T-helper 2 cell (primary cell): ENCODE data around the gene SDHAF1.

Experiments
- DNase-seq, 5 experiments: peaks; one replicate each; pipeline versions ENCODE4 v3.0.0 to v3.0.0-alpha.2; 2012 to 2022

Gene SDHAF1

GRCh38 chr19:35986664-35987570 lies 8.1 kb upstream of the SDHAF1 start:
- DNase-seq = no peak

DNA sequence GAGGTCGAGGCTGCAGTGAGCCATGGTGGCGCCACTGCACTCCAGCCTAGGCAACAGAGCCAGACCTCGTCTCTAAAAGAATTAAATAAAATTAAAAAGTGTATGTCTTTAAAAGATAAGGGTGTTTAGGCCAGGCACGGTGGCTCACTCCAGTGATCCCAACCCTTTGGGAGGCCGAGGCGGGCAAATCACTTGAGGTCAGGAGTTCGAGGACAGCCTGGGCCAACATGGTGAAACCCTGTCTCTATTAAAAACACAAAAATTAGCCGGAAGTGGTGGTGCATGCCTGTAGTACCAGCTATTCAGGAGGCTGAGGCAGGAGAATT lies 7.5 kb upstream of the SDHAF1 start:
- no peak for DNase-seq

DNA sequence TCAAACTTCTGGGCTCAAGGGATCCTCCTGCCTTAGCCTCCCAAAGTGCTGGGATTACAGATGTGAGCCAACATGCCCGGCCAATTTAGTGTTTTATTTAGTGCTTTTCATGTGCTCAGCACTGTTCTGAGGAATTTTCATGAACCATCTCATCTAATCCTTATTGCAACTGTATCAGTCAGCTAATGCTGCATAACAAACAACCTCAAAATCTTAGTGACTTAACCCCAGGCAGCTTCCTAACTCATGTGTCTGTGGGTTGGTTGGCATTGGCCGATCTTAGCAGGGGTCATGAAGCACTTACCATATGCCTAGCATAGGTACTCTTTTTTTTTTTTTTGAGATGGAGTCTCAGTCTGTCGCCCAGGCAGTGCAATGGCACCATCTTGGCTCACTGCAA lies 6.2 kb upstream of the SDHAF1 start:
- no peak for DNase-seq

DNA sequence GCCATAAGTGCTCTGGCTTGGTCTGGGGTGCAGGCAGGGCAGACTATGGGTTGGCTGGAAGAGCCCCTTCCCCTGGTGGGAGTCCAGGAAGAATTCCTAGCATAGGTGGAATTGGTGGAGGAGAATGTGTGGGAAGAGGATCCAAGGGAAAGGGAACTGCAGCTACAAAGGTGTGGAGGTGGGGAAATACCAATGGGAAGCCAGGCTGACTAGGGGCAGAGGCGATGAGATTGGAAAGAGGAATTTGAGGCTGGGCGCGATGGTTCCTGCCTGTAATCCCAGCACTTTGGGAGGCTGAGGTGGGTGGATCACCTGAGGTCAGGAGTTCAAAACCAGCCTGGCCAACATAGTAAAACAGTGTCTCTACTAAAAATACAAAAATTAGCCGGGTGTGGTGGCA lies 4.8 kb upstream of the SDHAF1 start:
- DNase-seq = no peak

DNA sequence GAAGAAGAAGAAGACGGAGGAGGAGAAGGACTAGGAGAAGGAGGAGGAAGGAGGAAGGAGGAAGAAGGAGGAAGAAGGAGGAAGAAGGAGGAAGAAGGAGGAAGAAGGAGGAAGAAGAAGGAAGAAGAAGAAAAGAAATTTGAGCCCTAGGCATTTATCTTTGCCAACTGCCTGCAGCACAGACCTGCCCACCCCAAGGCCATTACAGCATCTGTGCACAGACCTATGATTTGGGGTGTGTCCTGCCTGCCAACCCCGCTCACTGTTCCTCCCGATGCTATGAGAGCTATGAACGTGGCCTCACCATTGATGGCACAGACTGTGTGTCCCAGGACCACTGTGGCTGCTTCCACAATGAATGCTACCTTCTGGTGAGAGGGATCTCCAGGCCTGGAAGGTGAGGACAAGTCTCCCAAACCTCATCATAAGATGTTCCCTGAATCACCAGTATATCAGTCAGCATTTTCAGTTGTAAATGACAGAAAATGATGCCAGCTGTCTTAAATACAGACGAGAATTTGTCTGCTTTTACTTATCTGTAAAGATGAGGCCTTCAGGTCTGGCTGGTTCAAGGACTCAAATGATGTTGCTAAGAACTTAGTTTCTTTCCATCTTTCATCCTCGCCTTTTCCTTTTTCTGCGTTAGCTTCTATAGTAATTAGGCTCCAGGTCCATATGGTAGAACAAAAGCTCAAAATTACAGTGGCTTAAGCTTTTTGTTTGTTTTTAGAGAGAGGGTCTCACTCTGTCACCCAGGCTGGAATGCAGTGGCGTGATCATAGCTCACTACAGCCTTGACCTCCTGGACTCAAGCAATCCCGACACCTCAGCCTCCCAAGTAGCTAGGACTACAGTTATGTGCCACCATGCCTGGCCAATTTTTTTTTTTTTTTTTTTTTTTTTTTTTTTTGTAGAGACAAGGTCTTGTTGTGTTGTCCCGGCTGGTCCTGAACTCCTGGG lies 3.9 kb upstream of the SDHAF1 start:
- DNase-seq = no peak

DNA sequence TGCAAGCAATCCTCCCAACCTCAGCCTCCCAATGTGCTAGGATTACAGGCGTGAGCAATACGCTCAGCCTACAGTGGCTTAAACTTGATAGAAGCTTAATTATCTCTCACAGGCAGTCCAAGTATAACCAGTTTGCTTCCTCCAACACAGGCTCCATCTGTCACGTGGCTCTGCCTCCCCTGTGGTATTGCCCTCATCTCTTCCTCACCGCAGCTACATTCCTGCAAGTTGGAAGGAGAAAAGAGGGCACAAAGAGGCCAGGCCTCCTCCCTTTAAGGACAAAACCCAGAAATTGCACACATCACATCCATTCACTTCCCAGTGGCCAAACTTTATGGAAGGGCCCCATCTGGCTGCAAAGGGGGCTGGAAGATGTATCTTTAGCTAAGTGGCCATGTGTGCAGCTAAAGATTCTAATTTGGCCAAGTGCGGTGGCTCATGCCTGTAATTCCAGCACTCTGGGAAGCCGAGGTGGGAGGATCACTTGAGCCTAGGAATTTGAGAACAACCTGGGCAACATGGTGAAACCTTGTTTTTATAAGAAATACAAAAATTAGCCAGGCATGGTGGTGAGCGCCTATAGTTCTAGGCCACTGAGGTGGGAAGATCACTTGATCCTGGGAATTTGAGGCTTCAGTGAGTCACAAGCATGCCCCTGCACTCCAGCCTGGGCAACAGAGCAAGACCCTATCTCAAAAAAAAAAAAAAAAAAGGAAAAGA lies 3.1 kb upstream of the SDHAF1 start:
- DNase-seq = no peak

DNA sequence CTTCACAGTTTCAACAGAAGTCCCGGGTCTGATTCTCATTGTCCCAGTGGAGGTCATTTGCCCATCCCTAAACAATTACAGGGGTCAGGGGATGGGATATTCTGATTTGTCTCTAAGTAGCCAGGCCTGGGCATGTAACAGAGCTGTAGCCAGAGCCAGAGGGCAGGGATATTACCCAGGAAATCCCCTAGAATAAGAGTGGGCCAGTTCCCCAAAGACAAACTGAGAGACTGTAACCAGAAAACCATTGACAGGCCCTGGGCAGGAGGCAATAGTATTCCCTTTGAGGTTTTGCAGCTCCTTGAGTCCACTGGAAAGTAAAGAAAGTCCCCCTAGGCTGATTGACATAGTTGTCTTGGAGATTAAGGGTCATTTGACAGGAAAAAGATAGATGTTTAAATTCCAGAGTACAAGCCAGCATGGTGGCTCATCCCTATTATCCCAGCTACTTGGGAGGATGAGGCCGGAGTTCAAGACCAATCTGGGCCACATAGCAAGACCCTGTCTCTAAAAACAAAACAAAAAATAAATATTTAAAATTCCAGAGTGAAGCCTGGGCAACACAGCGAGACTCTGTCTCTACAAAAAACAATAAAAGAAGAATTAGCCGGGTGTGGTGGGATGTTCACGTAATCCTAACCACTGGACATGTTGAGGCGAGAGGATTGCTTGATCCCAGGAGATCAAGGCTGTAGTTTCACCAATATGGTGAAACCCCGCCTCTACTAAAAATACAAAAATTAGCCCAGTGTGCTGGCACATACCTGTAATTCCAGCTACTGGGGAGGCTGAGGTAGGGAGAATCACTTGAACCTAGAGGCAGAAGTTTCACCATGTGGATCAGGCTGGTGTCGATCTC lies 1.9 kb upstream of the SDHAF1 start:
- DNase-seq = no peak

DNA sequence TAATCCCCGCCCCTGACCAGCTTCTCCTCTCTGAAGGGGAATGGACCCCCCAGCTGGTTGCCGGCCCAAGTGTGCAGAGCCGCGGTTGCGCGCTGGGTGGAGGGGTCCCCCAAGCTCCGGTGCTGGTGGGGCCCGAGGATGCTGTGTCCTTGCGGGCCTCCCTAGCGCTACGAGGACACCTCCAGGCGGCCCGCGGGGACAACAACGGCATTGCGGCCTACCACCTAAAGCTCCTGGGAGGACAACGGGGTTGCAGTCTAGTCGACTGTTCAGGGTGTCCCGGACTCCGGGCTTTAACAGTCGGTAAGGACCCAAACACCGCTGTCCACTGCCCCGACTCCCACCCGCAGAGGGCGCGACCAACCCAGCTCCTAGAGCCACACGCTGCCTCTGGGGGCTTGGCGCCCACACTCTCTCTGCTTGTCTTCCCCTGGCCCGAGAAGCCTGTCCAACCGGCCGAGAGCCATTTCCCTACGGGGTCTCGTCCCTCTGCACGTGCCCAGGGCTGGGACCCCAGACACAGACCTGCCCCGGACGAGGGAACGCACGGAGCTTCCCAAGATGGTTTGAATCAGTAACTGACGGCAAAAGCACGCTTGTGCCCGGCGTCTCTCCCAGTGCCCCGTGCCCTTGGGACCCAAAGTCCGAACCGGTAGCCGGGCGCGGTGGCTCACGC lies 927 bp upstream of the SDHAF1 start:
- no peak for DNase-seq

DNA sequence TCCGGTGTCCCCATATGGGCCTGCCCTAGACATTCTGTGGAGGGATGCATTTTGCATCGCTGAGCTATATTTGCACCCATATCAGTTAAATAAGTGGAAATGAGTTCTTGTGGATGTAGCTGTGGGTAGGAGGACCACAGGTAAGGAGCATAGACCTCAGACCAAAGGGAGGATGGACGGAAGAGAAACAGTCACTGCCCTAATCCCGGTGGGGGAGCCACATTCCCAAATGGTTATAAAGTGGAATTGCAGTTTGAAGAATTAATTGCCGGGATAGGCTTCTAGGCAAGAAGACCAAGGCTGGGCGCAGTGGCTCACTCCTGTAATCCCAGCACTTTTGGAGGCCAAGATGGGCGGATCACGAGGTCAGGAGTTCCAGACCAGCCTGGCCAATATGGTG lies 1.8 kb downstream of the SDHAF1 start:
- DNase-seq = no peak

DNA sequence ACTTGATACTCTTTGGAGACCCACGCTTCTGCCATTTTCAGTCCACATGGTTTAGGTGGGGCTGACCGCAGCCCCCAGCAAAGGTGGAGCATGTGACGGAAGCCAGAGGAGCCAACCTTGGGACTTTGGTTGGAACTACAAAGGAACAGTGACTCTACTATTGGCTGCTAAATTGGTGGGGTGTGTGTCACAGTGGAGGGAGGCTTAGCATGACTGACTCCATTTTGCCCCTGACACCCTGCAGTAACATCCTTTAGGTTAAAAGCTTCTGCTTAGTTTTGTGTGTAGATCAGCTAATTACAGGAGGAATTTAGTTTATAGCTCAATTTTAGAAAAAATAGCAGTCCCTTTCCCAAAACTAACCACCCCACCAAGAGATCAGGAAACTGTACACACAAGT lies 6.6 kb downstream of the SDHAF1 start:
- no peak for DNase-seq

GRCh38 chr19:36003284-36003683 lies 8.3 kb downstream of the SDHAF1 start:
- no peak for DNase-seq

DNA sequence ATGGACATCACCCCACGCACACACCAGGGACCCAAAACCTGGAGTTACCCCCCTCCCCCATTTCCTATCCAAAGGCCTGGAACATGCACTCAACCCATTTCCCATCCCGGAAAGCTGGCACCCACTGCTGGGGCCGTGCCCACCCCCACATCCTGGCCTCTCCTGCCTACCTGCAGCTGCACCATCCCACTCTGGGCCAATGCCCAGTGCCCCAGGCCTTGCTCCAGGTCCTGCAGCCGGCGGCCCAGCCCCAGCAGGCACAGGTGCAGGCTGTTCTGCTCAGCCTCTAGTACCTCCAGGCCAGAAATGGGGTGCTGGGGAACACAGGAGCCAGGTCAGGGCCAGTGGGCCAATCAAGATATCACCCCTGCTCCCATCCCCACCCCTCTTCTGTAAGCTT lies 12.0 kb downstream of the SDHAF1 start:
- DNase-seq = no peak

DNA sequence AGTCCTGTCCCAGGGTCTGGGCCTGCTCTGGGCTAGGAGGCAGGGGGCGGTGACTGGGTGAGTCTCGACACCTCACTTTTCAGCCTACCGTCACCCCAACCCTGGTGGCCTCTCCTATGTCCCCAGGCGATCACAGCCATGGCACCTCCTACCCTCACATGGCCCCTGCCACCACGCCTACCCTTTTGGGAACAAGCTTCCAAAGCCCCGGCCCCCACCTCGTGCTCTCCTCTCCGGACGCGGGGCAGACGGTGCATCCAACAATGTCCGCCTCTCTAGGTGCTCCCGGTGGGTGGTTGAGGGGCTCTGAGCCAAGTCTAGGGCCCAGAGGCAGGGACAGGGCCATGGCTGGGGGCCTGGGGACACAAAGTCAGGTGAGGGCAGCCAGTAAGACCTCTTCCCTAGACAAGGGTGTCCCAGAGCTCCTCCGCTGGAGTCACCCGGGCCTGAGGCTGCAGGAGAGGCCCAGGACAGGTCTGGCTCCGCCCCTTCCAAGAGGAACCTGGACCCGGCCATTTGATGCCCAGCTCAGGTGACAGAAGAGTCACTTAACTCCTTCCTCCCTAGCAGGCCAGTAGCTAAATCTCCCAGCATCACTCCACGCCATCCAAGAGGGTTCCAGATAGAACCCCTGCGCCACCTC lies 13.5 kb downstream of the SDHAF1 start, which contains the start of gene SYNE4:
Gene SYNE4 (minus strand): TSS at position 478 of the 643 bp plus-strand sequence. CDS start 132 bp downstream, at position 346.
- no peak for DNase-seq

DNA sequence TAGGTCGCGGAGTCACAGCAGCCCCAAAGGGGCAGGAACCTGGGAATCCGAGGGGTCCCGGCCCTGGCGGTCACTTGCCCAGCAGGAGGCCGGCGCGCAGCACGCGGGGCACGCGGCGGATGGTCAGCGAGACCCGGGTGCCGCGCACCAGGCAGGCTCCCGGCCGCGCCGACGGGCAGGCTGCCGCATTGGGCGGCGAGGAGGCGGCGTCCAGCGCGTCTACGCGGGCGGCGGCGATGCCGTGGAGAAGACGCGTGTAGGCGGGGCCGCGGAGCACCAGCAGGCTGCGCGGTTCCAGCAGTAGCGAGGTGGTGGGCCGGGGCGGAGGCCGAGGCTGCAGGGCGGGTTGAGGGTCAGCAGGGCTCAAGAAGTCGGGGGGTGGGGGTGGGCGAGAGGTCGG lies 14.2 kb downstream of the SDHAF1 start:
- peak in 3 of 5 experiments; percentile 29 to 74 (median 34) for DNase-seq

GRCh38 chr19:36009633-36010379 lies 14.8 kb downstream of the SDHAF1 start:
- no peak for DNase-seq

DNA sequence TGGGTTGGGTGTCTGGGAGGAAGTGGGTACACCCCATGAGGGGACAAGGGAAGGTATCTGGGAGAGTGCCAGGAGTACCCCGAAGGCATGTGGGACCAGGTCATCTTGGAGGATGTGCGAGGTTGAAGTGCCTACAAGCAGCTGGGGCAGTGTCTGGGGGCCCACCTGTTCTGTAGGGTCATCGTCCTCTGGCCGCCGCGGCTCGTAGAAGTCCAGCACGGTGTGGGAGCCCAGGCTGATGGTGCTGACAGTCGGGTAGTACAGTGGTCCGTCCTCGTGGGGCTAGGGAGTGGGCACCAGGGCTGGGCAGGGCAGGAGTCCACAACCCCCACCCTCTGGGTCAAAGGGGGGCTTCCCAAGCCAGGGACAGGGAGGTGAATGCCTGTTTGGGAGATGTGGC lies 15.4 kb downstream of the SDHAF1 start:
- DNase-seq = no peak

GRCh38 chr19:36013280-36014011 lies 18.5 kb downstream of the SDHAF1 start:
- DNase-seq = no peak

DNA sequence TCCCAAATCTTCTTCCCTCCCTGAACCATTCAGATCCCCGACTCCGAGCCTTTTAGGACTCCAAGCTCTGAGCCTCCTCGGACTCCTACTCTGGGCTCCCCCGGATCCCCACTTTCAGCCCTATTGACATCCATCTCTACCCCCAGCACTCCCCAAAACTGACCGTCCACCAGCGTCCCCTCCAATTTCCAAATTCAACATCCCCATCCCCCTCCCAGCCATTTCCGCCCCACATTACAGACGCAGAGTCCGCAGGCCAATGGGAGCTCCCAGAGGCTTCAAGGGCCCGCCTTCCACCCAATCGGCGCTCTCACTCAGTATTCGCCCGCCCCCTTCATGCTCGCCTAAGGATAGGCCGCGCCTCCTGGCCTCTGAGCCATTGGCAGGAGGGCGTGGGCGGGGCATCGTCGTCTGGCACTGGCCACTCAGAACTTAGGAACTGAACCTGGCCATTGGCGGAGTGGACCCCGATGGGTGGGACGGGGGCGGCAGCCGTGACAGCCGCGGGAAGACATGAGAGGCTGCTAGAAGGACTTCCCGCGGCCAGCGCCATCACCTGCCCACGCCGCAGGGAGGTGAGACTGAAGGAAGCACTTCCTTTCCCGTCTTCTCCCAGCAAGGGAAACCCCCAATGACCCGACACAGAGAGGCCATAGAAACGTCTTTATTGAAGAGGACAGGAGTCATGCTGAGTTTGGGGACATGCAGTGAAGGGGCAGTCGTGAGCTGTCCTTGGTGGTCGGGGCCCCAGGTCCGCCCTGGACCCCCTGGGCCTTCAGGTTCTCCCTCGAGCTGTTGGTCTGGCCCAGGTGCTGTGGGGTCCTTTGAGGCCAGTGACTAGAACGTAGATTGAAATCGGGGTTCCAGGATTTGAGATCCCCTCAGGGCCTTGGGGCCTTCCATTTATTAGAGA lies 19.3 kb downstream of the SDHAF1 start, which contains the start of gene ALKBH6:
Gene ALKBH6 (minus strand): TSS at position 202 of the 913 bp plus-strand sequence. CDS start 816 bp downstream, outside the sequence.
- peak; percentile 97 to 99 (median 99) for DNase-seq
